HL-60 (cell line): ENCODE measurements around the gene GLRX3.

ENCODE experiments used
- DNase-seq, 2 experiments: peaks; one replicate each; pipeline ENCODE4 v3.0.0-alpha.2; 2010 to 2020; ENCODE audit warnings: low read depth in 1 of 2, low spot score in 1 of 2
- H3K27ac ChIP-seq: fragments of 250-450 bp; sonication (Bioruptor Pico); replicated peaks from 2 replicates; pipeline ENCODE4 v1.5.1; 2020; ENCODE audit warnings: mild to moderate bottlenecking, moderate library complexity
- H3K27me3 ChIP-seq: fragments of 250-450 bp; sonication (Bioruptor Pico); 2 replicates; pipeline ENCODE4 v1.5.1; 2021; ENCODE audit warnings: mild to moderate bottlenecking, moderate library complexity; ENCODE audit not compliant: insufficient read depth, poor library complexity, severe bottlenecking
- H3K4me3 ChIP-seq: replicated peaks from 2 replicates; pipeline ENCODE4 v1.5.1; 2011; ENCODE audit warnings: mild to moderate bottlenecking, control low read depth, low read length; ENCODE audit not compliant: insufficient read depth
- GABPA ChIP-seq: IDR thresholded peaks from 2 replicates; pipeline ENCODE4 v1.6.1; 2012; ENCODE audit warnings: low read depth
- POLR2AphosphoS5 ChIP-seq: IDR thresholded peaks from 2 replicates; pipeline ENCODE4 v1.6.1; 2012; ENCODE audit warnings: low read depth
- SPI1 ChIP-seq: IDR thresholded peaks from 2 replicates; pipeline ENCODE4 v1.6.1; 2012; ENCODE audit warnings: low read depth, mild to moderate bottlenecking, borderline replicate concordance
- TF ChIP-seq, protein P1 (sequence below): IDR thresholded peaks from 2 replicates; pipeline ENCODE4 v1.6.1; 2012; ENCODE audit warnings: low read depth; ENCODE audit not compliant: insufficient replicate concordance
- TF ChIP-seq, protein P2 (sequence below): IDR thresholded peaks from one replicate; pipeline ENCODE4 v1.5.1; 2011; ENCODE audit warnings: low read length, control low read depth, inconsistent platforms; ENCODE audit not compliant: insufficient read depth

GLRX3 gene

DNA sequence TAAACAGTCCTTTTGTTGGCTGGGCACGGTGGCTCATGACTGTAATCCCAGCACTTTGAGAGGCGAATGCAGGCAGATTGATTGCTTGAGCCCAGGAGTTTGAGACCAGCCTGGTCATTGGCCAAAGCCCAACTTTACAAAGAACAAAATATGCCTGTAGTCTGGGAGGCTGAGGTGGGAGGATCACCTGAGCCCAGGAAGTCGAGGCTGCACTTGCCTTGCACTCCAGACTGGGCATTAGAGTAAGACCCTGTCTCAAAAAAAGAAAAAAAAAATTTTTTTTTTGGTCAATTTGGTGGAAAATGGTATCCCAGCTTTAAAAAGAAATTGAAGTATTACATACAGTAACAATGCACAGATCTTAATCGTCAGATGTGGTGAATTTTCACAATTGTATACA is 4.8 kb downstream of the GLRX3 start:
- no peaks in the 10 kb centered on the region for H3K27me3 ChIP-seq
- TF ChIP-seq SPI1 (no peak), POLR2AphosphoS5 (no peak), GABPA (no peak)
- TF ChIP-seq, protein P1, sequence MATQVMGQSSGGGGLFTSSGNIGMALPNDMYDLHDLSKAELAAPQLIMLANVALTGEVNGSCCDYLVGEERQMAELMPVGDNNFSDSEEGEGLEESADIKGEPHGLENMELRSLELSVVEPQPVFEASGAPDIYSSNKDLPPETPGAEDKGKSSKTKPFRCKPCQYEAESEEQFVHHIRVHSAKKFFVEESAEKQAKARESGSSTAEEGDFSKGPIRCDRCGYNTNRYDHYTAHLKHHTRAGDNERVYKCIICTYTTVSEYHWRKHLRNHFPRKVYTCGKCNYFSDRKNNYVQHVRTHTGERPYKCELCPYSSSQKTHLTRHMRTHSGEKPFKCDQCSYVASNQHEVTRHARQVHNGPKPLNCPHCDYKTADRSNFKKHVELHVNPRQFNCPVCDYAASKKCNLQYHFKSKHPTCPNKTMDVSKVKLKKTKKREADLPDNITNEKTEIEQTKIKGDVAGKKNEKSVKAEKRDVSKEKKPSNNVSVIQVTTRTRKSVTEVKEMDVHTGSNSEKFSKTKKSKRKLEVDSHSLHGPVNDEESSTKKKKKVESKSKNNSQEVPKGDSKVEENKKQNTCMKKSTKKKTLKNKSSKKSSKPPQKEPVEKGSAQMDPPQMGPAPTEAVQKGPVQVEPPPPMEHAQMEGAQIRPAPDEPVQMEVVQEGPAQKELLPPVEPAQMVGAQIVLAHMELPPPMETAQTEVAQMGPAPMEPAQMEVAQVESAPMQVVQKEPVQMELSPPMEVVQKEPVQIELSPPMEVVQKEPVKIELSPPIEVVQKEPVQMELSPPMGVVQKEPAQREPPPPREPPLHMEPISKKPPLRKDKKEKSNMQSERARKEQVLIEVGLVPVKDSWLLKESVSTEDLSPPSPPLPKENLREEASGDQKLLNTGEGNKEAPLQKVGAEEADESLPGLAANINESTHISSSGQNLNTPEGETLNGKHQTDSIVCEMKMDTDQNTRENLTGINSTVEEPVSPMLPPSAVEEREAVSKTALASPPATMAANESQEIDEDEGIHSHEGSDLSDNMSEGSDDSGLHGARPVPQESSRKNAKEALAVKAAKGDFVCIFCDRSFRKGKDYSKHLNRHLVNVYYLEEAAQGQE: no peak
- TF ChIP-seq, protein P2, sequence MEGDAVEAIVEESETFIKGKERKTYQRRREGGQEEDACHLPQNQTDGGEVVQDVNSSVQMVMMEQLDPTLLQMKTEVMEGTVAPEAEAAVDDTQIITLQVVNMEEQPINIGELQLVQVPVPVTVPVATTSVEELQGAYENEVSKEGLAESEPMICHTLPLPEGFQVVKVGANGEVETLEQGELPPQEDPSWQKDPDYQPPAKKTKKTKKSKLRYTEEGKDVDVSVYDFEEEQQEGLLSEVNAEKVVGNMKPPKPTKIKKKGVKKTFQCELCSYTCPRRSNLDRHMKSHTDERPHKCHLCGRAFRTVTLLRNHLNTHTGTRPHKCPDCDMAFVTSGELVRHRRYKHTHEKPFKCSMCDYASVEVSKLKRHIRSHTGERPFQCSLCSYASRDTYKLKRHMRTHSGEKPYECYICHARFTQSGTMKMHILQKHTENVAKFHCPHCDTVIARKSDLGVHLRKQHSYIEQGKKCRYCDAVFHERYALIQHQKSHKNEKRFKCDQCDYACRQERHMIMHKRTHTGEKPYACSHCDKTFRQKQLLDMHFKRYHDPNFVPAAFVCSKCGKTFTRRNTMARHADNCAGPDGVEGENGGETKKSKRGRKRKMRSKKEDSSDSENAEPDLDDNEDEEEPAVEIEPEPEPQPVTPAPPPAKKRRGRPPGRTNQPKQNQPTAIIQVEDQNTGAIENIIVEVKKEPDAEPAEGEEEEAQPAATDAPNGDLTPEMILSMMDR: no peak
- no peak for DNase-seq
- H3K4me3 ChIP-seq: no peak overlapping the region
- no peak overlapping the region for H3K27ac ChIP-seq

DNA sequence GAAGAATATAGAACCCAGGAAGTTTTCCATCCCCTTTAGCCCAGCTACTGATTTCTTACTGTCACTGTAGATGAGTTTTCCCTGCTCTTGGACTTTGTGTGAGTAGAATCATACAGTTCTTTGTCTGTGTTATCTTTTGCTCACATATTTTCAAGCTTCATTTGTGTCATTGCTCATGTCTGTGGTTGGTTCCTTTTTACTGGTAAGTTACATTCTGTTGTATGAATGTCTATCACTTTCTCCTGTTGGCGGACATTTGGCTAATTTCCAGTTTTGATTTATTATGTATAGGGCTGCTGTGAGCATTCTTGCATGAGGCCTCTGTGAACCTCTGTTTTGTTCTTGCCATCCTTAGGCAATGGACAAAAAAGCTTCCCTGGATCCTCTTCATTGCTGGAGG is 5.3 kb downstream of the GLRX3 start:
- no peak for DNase-seq
- Histone ChIP-seq H3K27ac (no peak overlapping the region), H3K27me3 (no peaks in the 10 kb centered on the region), H3K4me3 (no peak overlapping the region)
- TF ChIP-seq, protein P1: no peak
- TF ChIP-seq, protein P2: no peak
- TF ChIP-seq POLR2AphosphoS5: no peak
- no peak for TF ChIP-seq SPI1
- no peak for TF ChIP-seq GABPA

DNA sequence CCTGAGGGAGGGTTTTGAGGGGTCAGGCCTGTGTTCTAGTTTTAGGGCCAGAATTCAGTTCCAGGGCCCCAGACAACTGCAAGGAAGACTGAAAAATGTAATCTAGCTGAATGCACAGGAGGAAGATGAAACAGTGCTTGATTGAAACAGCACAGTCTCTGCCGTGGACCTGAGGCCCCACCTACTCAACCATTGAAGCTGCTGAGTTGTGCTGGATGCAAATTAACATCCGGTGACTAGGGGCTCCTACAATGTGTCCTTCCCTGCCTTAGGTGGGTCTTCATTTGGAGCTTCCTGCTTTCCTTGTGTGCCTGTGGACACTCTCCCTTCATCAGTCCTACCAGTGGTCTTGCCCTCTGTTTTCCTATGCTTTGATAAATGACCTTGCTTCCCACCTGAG is 5.7 kb downstream of the GLRX3 start:
- no peak for DNase-seq
- no peaks in the 10 kb centered on the region for H3K27me3 ChIP-seq
- H3K4me3 ChIP-seq: no peak overlapping the region
- no peak overlapping the region for H3K27ac ChIP-seq
- TF ChIP-seq, protein P1: no peak
- TF ChIP-seq POLR2AphosphoS5 (no peak), SPI1 (no peak), GABPA (no peak)
- TF ChIP-seq, protein P2: no peak
